C4-2B (cell line): ENCODE results near the gene NIPAL3.
"Not testable (repeated sequence)": the region's sequence is repeated elsewhere in the genome, so short reads cannot be mapped to it uniquely, and the experiment has no call there.

Experiments used
- H3K27ac ChIP-seq: fragments of 450-650 bp; 2 replicates; pipeline ENCODE4 v1.5.1; 2017
- CTCF ChIP-seq: fragments of 450-650 bp; conservative IDR thresholded peaks from 2 replicates; pipeline ENCODE4 v1.5.1; 2017; ENCODE audit warnings: mild to moderate bottlenecking
- ZFX ChIP-seq: fragments of 450-650 bp; IDR thresholded peaks from 2 replicates; pipeline ENCODE4 v1.6.1; 2017

NIPAL3 gene

GRCh38 chr1:24487455-24487854 is 71.9 kb downstream of the NIPAL3 start:
- no peak overlapping the region for H3K27ac ChIP-seq
- TF ChIP-seq CTCF (no peak), ZFX (no peak)

GRCh38 chr1:24488159-24488558 is 72.6 kb downstream of the NIPAL3 start:
- not testable (repeated sequence) for H3K27ac ChIP-seq

GRCh38 chr1:24489674-24490073 is 74.1 kb downstream of the NIPAL3 start:
- no peak for TF ChIP-seq CTCF
- no peak for TF ChIP-seq ZFX
- no peak overlapping the region for H3K27ac ChIP-seq

- TF ChIP-seq ZFX: no peak
- TF ChIP-seq CTCF: no peak
- H3K27ac ChIP-seq: no peak overlapping the region
Measured at GRCh38 chr1:24490101-24490781, 74.6 kb downstream of the NIPAL3 start.

- TF ChIP-seq CTCF (no peak), ZFX (no peak)
- no peak overlapping the region for H3K27ac ChIP-seq
Measured at GRCh38 chr1:24491577-24492360, 76.2 kb downstream of the NIPAL3 start.

GRCh38 chr1:24492935-24493334 is 77.3 kb downstream of the NIPAL3 start:
- not testable (repeated sequence) for H3K27ac ChIP-seq

GRCh38 chr1:24493785-24494184 is 78.2 kb downstream of the NIPAL3 start:
- TF ChIP-seq ZFX: no peak
- TF ChIP-seq CTCF: no peak

GRCh38 chr1:24498589-24498988 is 83.0 kb downstream of the NIPAL3 start:
- no peak overlapping the region for H3K27ac ChIP-seq
- no peak for TF ChIP-seq CTCF
- no peak for TF ChIP-seq ZFX

More at GRCh38 chr1:24493785-24494184, 78.2 kb downstream of the NIPAL3 start:
- no peak overlapping the region for H3K27ac ChIP-seq
